Right lobe of liver (tissue), 4 donors: ENCODE data around the gene CYTH1.

ENCODE experiments used
- CTCF ChIP-seq, 4 donors: fragments of 200-600 bp in 3 of 4; fragments of 450-650 bp in 1 of 4; IDR thresholded peaks; one replicate each; pipeline versions ENCODE4 v1.5.1 to v1.8.0; 2016 to 2022; ENCODE audit warnings: antibody characterized with exemption in 4 of 4, mild to moderate bottlenecking in 2 of 4
- POLR2A ChIP-seq: fragments of 450-650 bp; IDR thresholded peaks from one replicate; pipeline ENCODE4 v1.6.1; 2017; ENCODE audit warnings: antibody characterized with exemption, mild to moderate bottlenecking
- donor health status: DM: no; HTN: no; CAD: no.
- donor health status: DM: no; HTN: no; CAD: no.
- donor health status: DM: no; HTN: yes; CAD: no.

GRCh38 chr17:78815696-78816095 is 33.6 kb upstream of the CYTH1 start:
- no peak for TF ChIP-seq POLR2A
- no peak for TF ChIP-seq CTCF (IDR thresholded peaks at IDR 0.05)
